Left cardiac atrium (tissue), 4 donors: ENCODE results near the gene GPRC5B. TPM values are rescaled to one million over a fixed set of nuclear protein-coding genes. Genes with fewer than 3 reads are reported as not detected.

ENCODE experiments used
- ATAC-seq, 2 donors: fragments of 200-7000 bp; cut with Tn5 transposase; one replicate each; pipeline ENCODE4 v1.9.1; 2020; ENCODE audit warnings: mild to moderate bottlenecking in 2 of 2, moderate library complexity in 2 of 2
- DNase-seq: peaks from one replicate; pipeline ENCODE4 v3.0.0-alpha.2; 2020
- intact Hi-C, 2 donors: fragments of 100-400 bp; cut with DNase I; formaldehyde crosslinking; loops; one replicate each; pipeline versions ENCODE4 v1.14.1 to v1.15.1; 2022 to 2023
- total RNA-seq, 2 donors: library from RNA; stranded (reverse); fragmentation: NEBNext Ultra II Directional; extraction: Animal tissue kit (Norgen Biotek cat#: 25700); gene quantifications; one replicate each; pipeline ENCODE4 v1.2.1, GENCODE V29; 2021
- donor health status: DM: no; HTN: yes; CAD: no.
- donor health status: DM: no; HTN: yes; CAD: no; lungs with severe emphysema.
- donor health status: DM: yes; HTN: yes; CAD: no.
- donor health status: Dilated cardiomyopathy.

GPRC5B gene
- total RNA-seq, 2 donors from 2014 or later: 58.1 to 66.3 TPM

- ATAC-seq (no peak), DNase-seq (no peak)
- intact Hi-C loops: no loop called here
These were observed 26.2 kb downstream of the GPRC5B start for GRCh38 chr16:19858340-19859018.

- intact Hi-C loops: no loop called here
- DNase-seq: no peak
- no peak for ATAC-seq
These were observed 26.9 kb downstream of the GPRC5B start for GRCh38 chr16:19857593-19858339.

GRCh38 chr16:19856120-19856519 is 28.5 kb downstream of the GPRC5B start:
- DNase-seq (no peak), ATAC-seq (no peak)
- intact Hi-C loops: no loop called here

- DNase-seq: no peak
- intact Hi-C loops: no loop called here
- no peak for ATAC-seq
These were observed 30.1 kb downstream of the GPRC5B start for GRCh38 chr16:19854543-19854876.

GRCh38 chr16:19853742-19854542 is 30.7 kb downstream of the GPRC5B start:
- intact Hi-C loops: no loop called here
- ATAC-seq (no peak), DNase-seq (no peak)

- intact Hi-C loops: no loop called here
- ATAC-seq (no peak), DNase-seq (no peak)
These were observed 31.4 kb downstream of the GPRC5B start for GRCh38 chr16:19853132-19853741.

GRCh38 chr16:19851476-19851875 is 33.2 kb downstream of the GPRC5B start:
- peak; percentile 76 to 81 for ATAC-seq
- DNase-seq: peak; percentile 44
- intact Hi-C loops: no loop called here

- ATAC-seq: no peak
- DNase-seq: no peak
- intact Hi-C loops: no loop called here
These were observed 34.4 kb downstream of the GPRC5B start for GRCh38 chr16:19850131-19850817.

GRCh38 chr16:19848756-19849155 is 35.9 kb downstream of the GPRC5B start:
- no peak for DNase-seq
- intact Hi-C loops: no loop called here
- no peak for ATAC-seq

GRCh38 chr16:19846436-19846835 is 38.2 kb downstream of the GPRC5B start:
- DNase-seq (no peak), ATAC-seq (no peak)
- intact Hi-C loops: no loop called here

- ATAC-seq (peak in 1 of 2 donors; percentile 34), DNase-seq (no peak)
- intact Hi-C loops: no loop called here
These were observed 39.6 kb downstream of the GPRC5B start for GRCh38 chr16:19844945-19845641.

- DNase-seq (no peak), ATAC-seq (no peak)
- intact Hi-C loops: no loop called here
These were observed 41.3 kb downstream of the GPRC5B start for GRCh38 chr16:19843371-19843770.

- ATAC-seq (no peak), DNase-seq (no peak)
- intact Hi-C loops: no loop called here
These were observed 42.1 kb downstream of the GPRC5B start for GRCh38 chr16:19842426-19843157.

- ATAC-seq: peak; percentile 81 to 83
- intact Hi-C loops: no loop called here
These were observed 43.5 kb downstream of the GPRC5B start for GRCh38 chr16:19841184-19841583.

GRCh38 chr16:19840524-19841110 is 44.0 kb downstream of the GPRC5B start:
- ATAC-seq: peak; percentile 91
- DNase-seq: peak; percentile 44
- intact Hi-C loops: no loop called here

More at GRCh38 chr16:19841184-19841583, 43.5 kb downstream of the GPRC5B start:
- no peak for DNase-seq

- intact Hi-C loops: no loop called here
- ATAC-seq: no peak
- no peak for DNase-seq
These were observed 46.5 kb downstream of the GPRC5B start for GRCh38 chr16:19837984-19838707.
